Hematopoietic multipotent progenitor cell (in vitro differentiated cells): Measurements from ENCODE around the gene WSB1. TPM values are rescaled to one million over a fixed set of nuclear protein-coding genes. Genes with fewer than 3 reads are reported as not detected.

Experiments
- DNase-seq, 3 donors: peaks; one replicate each; pipeline ENCODE4 v3.0.0-alpha.2; 2011 to 2015; ENCODE audit warnings: low read depth in 2 of 3, low spot score in 2 of 3
- total RNA-seq: library from RNA; depleted of rRNA; stranded (reverse); fragments of >200 nt; gene quantifications from one replicate; pipeline ENCODE4 v1.2.3, GENCODE V29; 2012

The WSB1 gene
- total RNA-seq, 1 donor: 290 TPM

- DNase-seq: no peak
Observed at GRCh38 chr17:27333410-27333980, 39.6 kb downstream of the WSB1 start.

DNA sequence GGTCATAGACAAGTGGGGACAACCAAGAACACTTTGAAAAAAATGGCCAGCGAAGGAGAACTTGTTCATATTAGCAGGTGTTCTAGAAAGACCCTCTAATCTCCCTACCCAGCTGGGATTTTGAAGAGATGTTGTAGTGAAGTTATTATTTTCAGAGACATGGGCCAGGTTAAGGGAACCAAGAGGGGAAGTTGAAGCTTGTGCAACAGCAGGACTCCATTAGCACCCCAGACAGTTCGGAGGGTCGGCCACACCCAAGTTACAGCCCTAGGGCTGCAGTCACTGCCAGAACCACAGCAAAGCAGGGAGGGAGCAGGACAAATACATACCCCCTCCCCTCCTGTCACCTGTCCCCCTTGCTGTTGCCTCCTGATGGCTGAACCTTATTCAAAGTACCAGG is 42.3 kb downstream of the WSB1 start:
- DNase-seq: peak in 1 of 3 donors; percentile 53

- no peak for DNase-seq
Observed at GRCh38 chr17:27338536-27338985, 44.6 kb downstream of the WSB1 start.

GRCh38 chr17:27339198-27339835 is 45.4 kb downstream of the WSB1 start:
- DNase-seq: no peak

DNA sequence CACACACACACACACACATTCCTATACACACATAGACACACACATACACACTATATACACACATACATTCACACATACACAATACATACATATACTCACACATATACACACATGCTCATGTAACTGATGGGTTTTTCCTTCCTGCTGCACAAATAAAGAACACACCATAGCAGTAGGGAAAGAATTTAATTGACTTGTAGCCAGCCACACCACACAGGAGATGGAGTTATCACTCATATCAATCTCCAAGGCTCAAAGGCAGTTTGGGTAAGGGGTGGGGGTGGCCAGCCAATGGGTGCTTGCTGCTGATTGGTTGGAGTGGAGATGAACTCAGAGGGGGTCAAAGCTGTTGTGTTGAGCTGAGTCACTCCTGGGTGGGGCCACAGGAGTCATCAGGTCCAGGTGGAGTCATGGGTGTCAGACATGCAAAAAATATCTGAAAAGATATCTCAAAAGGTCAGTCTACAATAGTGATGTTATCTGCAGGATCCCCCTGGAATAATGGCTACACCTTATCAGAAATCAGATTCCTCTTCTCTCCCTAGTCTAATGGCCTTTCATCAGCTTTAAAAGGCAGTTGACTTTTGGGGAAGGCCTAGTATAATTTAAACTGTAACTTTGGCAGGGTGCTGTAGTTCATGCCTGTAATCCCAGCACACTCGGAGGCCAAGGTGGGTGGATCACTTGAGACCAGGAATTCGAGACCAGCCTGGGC is 46.1 kb downstream of the WSB1 start:
- DNase-seq: no peak

DNA sequence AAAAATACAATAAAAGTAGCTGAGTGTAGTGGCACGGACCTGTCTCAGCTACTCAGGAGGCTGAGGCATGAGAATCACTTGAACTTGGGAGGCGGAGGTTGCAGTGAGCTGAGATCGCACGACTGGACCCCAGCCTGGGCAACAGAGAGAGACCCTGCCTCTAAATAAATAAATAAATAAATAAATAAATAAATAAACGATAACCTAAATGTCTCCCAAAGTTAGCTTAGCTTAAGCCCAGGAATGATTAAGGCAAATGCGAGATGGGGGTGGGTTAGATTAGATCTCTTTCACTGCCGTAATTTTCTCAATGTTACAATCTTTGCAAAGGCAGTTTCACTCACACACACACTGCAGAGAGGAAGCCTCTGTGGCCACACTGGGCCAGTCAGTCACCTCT is 46.7 kb downstream of the WSB1 start:
- DNase-seq: no peak

- DNase-seq: no peak
Observed at GRCh38 chr17:27341041-27341471, 47.1 kb downstream of the WSB1 start.

DNA sequence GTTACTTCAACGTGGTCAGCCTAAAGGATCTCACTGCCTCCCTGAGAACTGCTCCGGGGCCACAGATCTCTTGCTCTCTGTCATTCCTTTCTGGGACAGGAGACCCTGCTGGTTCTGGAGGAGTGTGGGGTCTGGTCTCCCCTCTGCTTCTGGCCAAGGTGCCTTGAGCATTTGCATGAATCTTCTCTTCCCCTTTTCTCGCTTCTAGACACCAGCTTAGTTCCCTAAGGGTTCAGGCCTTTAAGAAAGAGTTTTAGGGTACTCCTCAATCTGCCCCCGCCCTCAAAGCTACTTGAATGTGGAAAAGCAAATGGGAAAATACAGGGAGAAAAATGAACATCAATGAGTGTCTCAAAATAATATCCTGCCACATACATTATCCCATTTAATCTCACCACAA is 48.1 kb downstream of the WSB1 start:
- DNase-seq: no peak

DNA sequence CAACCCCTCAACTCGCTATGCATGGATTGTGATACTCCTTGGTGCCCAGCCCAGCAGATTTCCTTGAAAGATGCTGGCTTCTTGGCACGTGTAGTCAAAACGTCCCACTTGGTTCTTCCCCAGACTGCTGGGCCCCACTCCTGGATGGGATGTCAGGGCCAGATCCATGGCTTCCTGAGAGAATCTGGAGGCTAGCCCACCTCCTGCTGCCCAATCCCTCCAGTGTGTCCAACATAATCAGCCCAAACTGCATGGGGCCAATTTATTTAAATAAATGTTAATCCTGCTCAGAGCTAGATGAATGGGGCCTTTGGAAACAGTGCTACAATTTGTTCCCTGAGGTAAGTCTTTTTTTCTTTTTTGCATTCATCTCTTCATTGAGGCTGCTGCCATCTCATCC is 49.4 kb downstream of the WSB1 start:
- DNase-seq: no peak

- peak in 1 of 3 donors; percentile 90 for DNase-seq
Observed at GRCh38 chr17:27343977-27344607, 50.2 kb downstream of the WSB1 start.

DNA sequence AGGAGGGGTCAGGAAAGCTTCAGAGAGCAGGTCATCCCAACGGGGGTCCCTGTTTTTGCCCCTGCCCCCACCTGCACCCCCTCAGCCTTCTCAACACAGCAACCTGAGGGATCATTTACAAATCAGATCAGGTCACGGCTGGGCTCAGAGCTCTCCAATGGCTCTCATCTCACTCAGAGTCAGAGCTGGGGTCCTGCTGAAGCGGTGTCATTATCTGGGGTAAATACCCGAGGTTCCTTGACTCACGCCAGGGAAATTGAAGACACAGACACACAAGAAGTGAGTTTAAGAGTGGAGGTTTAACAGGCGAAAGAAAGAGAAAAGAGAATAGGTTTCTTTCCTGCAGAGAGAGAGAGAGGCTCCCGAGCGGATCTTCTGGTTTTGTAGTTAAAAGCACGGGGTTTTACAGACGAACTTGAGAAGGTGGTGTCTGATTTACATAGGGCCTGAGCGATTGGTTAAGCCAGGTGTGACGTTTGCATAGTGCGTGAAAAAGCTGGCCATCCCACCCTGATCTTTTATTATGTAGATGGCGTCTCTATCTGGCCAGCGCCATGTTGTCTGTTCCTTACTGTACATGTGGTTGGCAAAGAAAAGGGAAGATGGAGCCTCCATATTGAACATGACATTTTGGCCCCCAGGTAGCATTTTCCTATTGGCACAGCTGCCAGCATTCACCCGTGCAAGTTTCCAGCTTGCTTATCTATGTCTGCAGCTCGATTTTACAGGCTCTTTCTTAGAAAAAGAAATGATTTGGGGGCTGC is 51.4 kb downstream of the WSB1 start:
- DNase-seq: no peak

DNA sequence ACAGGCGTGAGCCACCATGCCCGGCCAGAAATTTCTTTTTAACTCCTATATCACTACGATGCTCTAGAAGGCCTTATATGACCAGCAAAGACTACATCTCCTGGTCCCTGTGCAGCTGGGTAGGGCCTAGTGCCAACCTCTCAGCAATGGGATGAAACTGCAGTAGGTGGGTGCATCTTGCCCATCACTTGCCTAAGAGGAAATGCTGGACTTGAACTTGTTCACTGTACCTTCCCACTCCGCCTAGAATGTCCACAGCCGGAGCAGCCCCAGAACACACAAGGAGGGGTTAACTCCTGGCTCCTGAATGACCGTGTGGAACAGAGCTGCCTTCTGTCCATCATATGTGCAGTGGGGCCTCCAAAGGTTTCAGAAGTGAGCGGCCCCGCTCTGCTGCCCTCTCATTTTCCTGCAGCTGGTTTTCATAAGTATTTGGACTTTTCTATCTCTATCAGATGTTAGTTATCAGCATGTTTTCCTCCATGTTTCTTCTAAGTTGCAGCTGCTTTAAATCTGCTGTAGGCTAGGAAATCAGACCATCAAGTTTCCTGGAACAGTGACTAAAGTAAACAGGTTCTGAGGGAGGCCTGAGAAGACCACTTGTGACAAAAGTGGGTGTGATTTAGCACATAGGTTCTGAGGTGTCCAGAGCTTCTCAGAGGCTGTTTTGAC is 52.5 kb downstream of the WSB1 start:
- DNase-seq: no peak

- DNase-seq: no peak
Observed at GRCh38 chr17:27348196-27348595, 54.3 kb downstream of the WSB1 start.

- DNase-seq: no peak
Observed at GRCh38 chr17:27349540-27350021, 55.7 kb downstream of the WSB1 start.

DNA sequence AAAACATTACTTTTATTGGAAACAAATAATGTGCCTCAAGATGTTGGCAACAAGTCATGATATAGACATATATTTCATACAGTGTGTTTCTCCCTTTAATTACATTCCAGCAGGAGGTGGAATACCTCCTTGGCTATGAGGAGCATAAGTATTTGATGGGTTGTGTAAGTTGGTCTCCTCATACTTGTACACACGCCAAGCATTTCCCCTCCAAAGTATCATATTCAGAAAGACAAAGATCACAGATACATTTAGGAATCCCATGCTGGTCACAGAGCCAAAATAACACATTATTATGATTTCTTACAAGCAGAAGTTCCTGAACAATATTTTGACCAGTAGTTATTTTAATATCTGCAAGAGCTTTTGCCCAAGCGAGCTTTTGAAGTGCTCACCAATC is 57.8 kb downstream of the WSB1 start:
- DNase-seq: no peak

DNA sequence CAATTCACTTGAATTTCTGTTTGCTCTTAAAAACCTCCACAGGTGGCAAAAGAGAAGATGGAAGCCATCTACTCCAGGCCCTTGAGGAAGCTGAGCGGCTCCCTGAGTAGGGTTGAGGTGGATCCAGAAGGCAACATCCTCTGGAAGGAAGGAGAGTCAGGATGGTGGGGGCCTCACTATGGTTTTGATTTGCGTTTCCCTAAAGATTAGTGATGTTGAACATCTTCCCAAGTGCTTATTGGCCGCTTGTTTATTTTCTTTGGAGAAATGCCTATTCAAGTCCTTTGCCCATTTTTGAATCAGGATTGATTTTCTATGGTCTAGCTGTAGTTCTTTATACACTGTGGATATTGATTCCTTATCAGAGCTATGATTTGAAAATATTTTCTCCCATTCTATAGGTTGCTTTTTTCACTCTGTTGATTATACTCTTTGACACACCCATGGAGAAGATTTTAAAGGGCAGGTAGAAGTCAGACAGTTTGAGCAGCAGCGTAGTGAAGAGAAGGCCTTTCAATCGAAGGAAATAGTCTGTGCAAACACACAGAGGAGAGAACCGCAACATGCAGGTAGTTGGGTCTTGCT is 58.6 kb downstream of the WSB1 start:
- no peak for DNase-seq

- DNase-seq: no peak
Observed at GRCh38 chr17:27353033-27353460, 59.1 kb downstream of the WSB1 start.

- DNase-seq: peak; percentile 72 to 93 (median 93)
Observed at GRCh38 chr17:27353461-27354050, 59.6 kb downstream of the WSB1 start.

DNA sequence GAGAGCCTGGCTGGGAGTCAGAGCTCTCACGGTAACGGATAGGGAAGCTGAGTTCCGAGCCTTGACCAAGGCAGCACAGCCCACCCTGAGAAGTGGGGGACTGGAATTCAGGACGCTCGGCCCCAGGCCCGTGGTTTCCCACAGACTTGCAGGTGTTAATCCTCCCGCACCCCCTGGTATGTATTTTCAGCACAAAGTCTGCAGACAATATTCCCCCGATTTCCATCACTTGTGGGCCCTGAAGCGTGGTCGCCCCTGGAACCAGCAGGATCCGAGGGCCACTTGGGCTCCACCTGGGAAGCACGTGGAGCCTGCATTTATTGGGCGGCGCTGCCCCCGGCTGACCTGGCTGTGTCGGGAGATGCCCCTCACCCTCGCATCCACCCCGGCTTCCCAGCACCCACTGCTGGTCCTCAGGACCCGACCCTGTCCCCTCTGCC is 60.2 kb downstream of the WSB1 start:
- DNase-seq: no peak
